Naive thymus-derived CD8-positive, alpha-beta T cell (primary cell): ENCODE measurements around the gene PVRIG. TPM values are rescaled to one million over a fixed set of nuclear protein-coding genes. Genes with fewer than 3 reads are reported as not detected.
"Not testable (repeated sequence)": the region's sequence is repeated elsewhere in the genome, so short reads cannot be mapped to it uniquely, and the experiment has no call there.

Source experiments
- ATAC-seq, 2 donors: fragments of 150-1000 bp; cut with Tn5 transposase in 1 of 2; sonication (Bioruptor Pico), chemical (Tn5 transposase) in 1 of 2; 1 replicate in 1 of 2; 2 replicates in 1 of 2; pipeline ENCODE4 v1.10.0; 2021; ENCODE audit warnings: mild to moderate bottlenecking in 2 of 2, moderate library complexity in 2 of 2
- POLR2A ChIA-PET: fragments of 350-600 bp; sonication (Branson Sonifier 250); formaldehyde crosslinking; loops from one replicate; lab custom pipeline; 2021; ENCODE audit warnings: antibody characterized with exemption; lab: Charles Lee
- DNase-seq, 10 donors: peaks; one replicate each; pipeline versions ENCODE4 v3.0.0 to v3.0.0-alpha.2; 2020 to 2022
- H3K27ac Mint-ChIP-seq, 10 donors: one replicate each; pipeline ENCODE4 v1.8.0; 2020 to 2022; ENCODE audit warnings: mild to moderate bottlenecking in 10 of 10, mixed read lengths in 10 of 10, moderate library complexity in 4 of 10, inconsistent platforms in 1 of 10
- H3K27me3 Mint-ChIP-seq, 5 donors: one replicate each; pipeline ENCODE4 v1.8.0; 2021 to 2022; ENCODE audit warnings: mixed read lengths in 5 of 5
- H3K36me3 Mint-ChIP-seq, 3 donors: one replicate each; pipeline ENCODE4 v1.8.0; 2020 to 2022; ENCODE audit warnings: mixed read lengths in 3 of 3, mild to moderate bottlenecking in 2 of 3, inconsistent platforms in 1 of 3
- H3K4me1 Mint-ChIP-seq, 4 donors: one replicate each; pipeline ENCODE4 v1.8.0; 2021 to 2022; ENCODE audit warnings: mixed read lengths in 4 of 4
- H3K4me3 Mint-ChIP-seq, 10 donors: one replicate each; pipeline ENCODE4 v1.8.0; 2020 to 2022; ENCODE audit warnings: mild to moderate bottlenecking in 10 of 10, mixed read lengths in 10 of 10, moderate library complexity in 6 of 10, inconsistent platforms in 1 of 10
- H3K9me3 Mint-ChIP-seq, 9 donors: one replicate each; pipeline ENCODE4 v1.8.0; 2020 to 2022; ENCODE audit warnings: mixed read lengths in 9 of 9, mild to moderate bottlenecking in 3 of 9, inconsistent platforms in 1 of 9, moderate library complexity in 1 of 9
- polyA plus RNA-seq, 3 donors: library from polyadenylated mRNA; unstranded; fragments of 300-500 nt; fragmentation: Illumina TruSeq; gene quantifications; one replicate each; pipeline ENCODE4 v1.2.3, GENCODE V29; 2021
- total RNA-seq, 8 experiments: library from RNA in 2 of 8; stranded (reverse) in 2 of 8; gene quantifications; one replicate each; pipeline ENCODE4 v1.2.3 and lab custom pipeline; 2021 to 2026

The PVRIG gene
- total and polyA plus RNA-seq, 5 experiments from 2014 or later: 79.1 to 85.4 (median 83.8) TPM

- Mint-ChIP-seq H3K27me3 (no peaks in the 10 kb centered on the region), H3K4me3 (no peak overlapping the region), H3K4me1 (peaks cover 9 to 29% (median 15%) of the 10 kb centered on the region in 4 donors), H3K27ac (peak overlapping the region in 2 of 10 donors; percentile 43 to 44), H3K36me3 (peaks cover 0 to 3% (median 0%) of the 10 kb centered on the region in 3 donors), H3K9me3 (no peaks in the 10 kb centered on the region)
- ATAC-seq: no peak
- POLR2A ChIA-PET: no interaction called here
- no peak for DNase-seq
Observed at GRCh38 chr7:100266576-100267354, 47.0 kb downstream of the PVRIG start.

- POLR2A ChIA-PET: interaction anchor here (0.7 kb wide), 1 partner anchor 74 kb away, joined by 3 read pairs; no protein-coding TSS in a partner anchor
- Mint-ChIP-seq H3K4me1 (peaks cover 9 to 35% (median 16%) of the 10 kb centered on the region in 4 donors), H3K27ac (no peak overlapping the region), H3K9me3 (no peaks in the 10 kb centered on the region), H3K27me3 (no peaks in the 10 kb centered on the region), H3K4me3 (no peak overlapping the region), H3K36me3 (peaks cover 0 to 3% (median 0%) of the 10 kb centered on the region in 3 donors)
- ATAC-seq: no peak
- no peak for DNase-seq
Observed at GRCh38 chr7:100267648-100268047, 47.9 kb downstream of the PVRIG start.

GRCh38 chr7:100268882-100269281 lies 49.1 kb downstream of the PVRIG start:
- H3K4me1 Mint-ChIP-seq: peaks cover 9 to 35% (median 17%) of the 10 kb centered on the region in 4 donors
- H3K36me3 Mint-ChIP-seq, H3K4me3 Mint-ChIP-seq, H3K9me3 Mint-ChIP-seq, DNase-seq, ATAC-seq, H3K27me3 Mint-ChIP-seq: not testable (repeated sequence)
- POLR2A ChIA-PET: interaction anchor here (0.7 kb wide), 1 partner anchor 334 kb away, joined by 3 read pairs; the partner anchor contains the start of gene PCOLCE
- H3K27ac Mint-ChIP-seq: peak overlapping the region in 1 of 10 donors; percentile 15

GRCh38 chr7:100269306-100270045 lies 49.7 kb downstream of the PVRIG start:
- not testable (repeated sequence) for H3K27me3 Mint-ChIP-seq, H3K9me3 Mint-ChIP-seq, ATAC-seq, H3K36me3 Mint-ChIP-seq, DNase-seq
- peak overlapping the region in 3 of 10 donors; percentile 22 to 80 (median 43) for H3K4me3 Mint-ChIP-seq
- POLR2A ChIA-PET: interaction anchor here (0.7 kb wide), 1 partner anchor 333 kb away, joined by 3 read pairs; the partner anchor contains the start of gene PCOLCE
- peaks cover 9 to 35% (median 17%) of the 10 kb centered on the region in 4 donors for H3K4me1 Mint-ChIP-seq
- H3K27ac Mint-ChIP-seq: peak overlapping the region in 4 of 10 donors; percentile 18 to 35 (median 26)

GRCh38 chr7:100270046-100270918 lies 50.5 kb downstream of the PVRIG start:
- H3K9me3 Mint-ChIP-seq, ATAC-seq, POLR2A ChIA-PET, H3K27me3 Mint-ChIP-seq, H3K36me3 Mint-ChIP-seq, DNase-seq: not testable (repeated sequence)
- Mint-ChIP-seq H3K27ac (peak overlapping the region in 8 of 10 donors; percentile 61 to 87 (median 76)), H3K4me3 (peak overlapping the region; percentile 73 to 91 (median 82)), H3K4me1 (peaks cover 12 to 40% (median 22%) of the 10 kb centered on the region in 4 donors)

Other genes with a start within 250 kb of the PVRIG start
- not detected for gene AZGP1, start 243.9 kb upstream of the PVRIG start, total RNA-seq
- not detected for gene AZGP1, start 243.9 kb upstream of the PVRIG start, polyA plus RNA-seq
- gene ZKSCAN1, start 204.4 kb upstream of the PVRIG start, total RNA-seq: 100 to 1,000 TPM; 104 to 108 TPM
- 10 to 100 TPM; 39.1 to 63.6 (median 47.1) TPM for gene ZKSCAN1, start 204.4 kb upstream of the PVRIG start, polyA plus RNA-seq
- 10 to 100 TPM in 1 of 2 experiments, 1 to 10 TPM in 1; 8.3 to 10.5 TPM for gene ZSCAN21, start 170.2 kb upstream of the PVRIG start, total RNA-seq
- gene ZSCAN21, start 170.2 kb upstream of the PVRIG start, polyA plus RNA-seq: 10 to 100 TPM in 1 of 3 donors, 1 to 10 TPM in 2; 5.2 to 11.2 (median 8.2) TPM
- gene ZNF3, start 138.2 kb upstream of the PVRIG start, total RNA-seq: 10 to 100 TPM; 42.7 to 48.8 TPM
- gene ZNF3, start 138.2 kb upstream of the PVRIG start, polyA plus RNA-seq: 10 to 100 TPM; 17.4 to 28.4 (median 20.2) TPM
- 10 to 100 TPM; 72.0 to 80.2 TPM for gene COPS6, start 131.0 kb upstream of the PVRIG start, total RNA-seq
- gene COPS6, start 131.0 kb upstream of the PVRIG start, polyA plus RNA-seq: 100 to 1,000 TPM; 107 to 145 (median 121) TPM
- gene MCM7, start 118.6 kb upstream of the PVRIG start, total RNA-seq: 100 to 1,000 TPM; 159 to 161 TPM
- gene MCM7, start 118.6 kb upstream of the PVRIG start, polyA plus RNA-seq: 10 to 100 TPM; 28.7 to 46.6 (median 40.1) TPM
- gene AP4M1, start 118.3 kb upstream of the PVRIG start, total RNA-seq: 10 to 100 TPM in 1 of 2 experiments, 1 to 10 TPM in 1; 7.5 to 10.9 TPM
- gene AP4M1, start 118.3 kb upstream of the PVRIG start, polyA plus RNA-seq: 1 to 10 TPM; 1.7 to 3.6 (median 2.3) TPM
- gene TAF6, start 100.6 kb upstream of the PVRIG start, total RNA-seq: 10 to 100 TPM; 61.6 to 68.7 TPM
- 10 to 100 TPM; 21.3 to 39.0 (median 31.5) TPM for gene TAF6, start 100.6 kb upstream of the PVRIG start, polyA plus RNA-seq
- 10 to 100 TPM; 99.0 to 99.6 TPM for gene CNPY4, start 100.3 kb upstream of the PVRIG start, total RNA-seq
- gene CNPY4, start 100.3 kb upstream of the PVRIG start, polyA plus RNA-seq: 10 to 100 TPM; 19.8 to 23.5 (median 20.6) TPM
- 1 to 10 TPM; 5.6 to 7.2 TPM for gene MBLAC1, start 93.0 kb upstream of the PVRIG start, total RNA-seq
- gene MBLAC1, start 93.0 kb upstream of the PVRIG start, polyA plus RNA-seq: 1 to 10 TPM; 2.1 to 2.3 (median 2.1) TPM
- 100 to 1,000 TPM; 170 to 206 TPM for gene LAMTOR4, start 71.0 kb upstream of the PVRIG start, total RNA-seq
- 100 to 1,000 TPM; 403 to 435 (median 430) TPM for gene LAMTOR4, start 71.0 kb upstream of the PVRIG start, polyA plus RNA-seq
- gene TRAPPC14, start 61.2 kb upstream of the PVRIG start, total RNA-seq: 100 to 1,000 TPM; 103 to 109 TPM
- gene TRAPPC14, start 61.2 kb upstream of the PVRIG start, polyA plus RNA-seq: 1 to 10 TPM; 2.1 to 4.5 (median 2.4) TPM
- gene GAL3ST4, start 51.3 kb upstream of the PVRIG start, total RNA-seq: 10 to 100 TPM; 37.0 to 39.1 TPM
- 1 to 10 TPM; 4.0 to 6.5 (median 5.4) TPM for gene GAL3ST4, start 51.3 kb upstream of the PVRIG start, polyA plus RNA-seq
- 10 to 100 TPM; 39.0 to 40.1 TPM for gene GPC2, start 42.6 kb upstream of the PVRIG start, total RNA-seq
- gene GPC2, start 42.6 kb upstream of the PVRIG start, polyA plus RNA-seq: 1 to 10 TPM in 1 of 3 donors, under 1 TPM in 2; 0.09 to 1.1 (median 0.42) TPM
- 10 to 100 TPM; 12.0 to 12.1 TPM for gene STAG3, start 42.0 kb upstream of the PVRIG start, total RNA-seq
- 1 to 10 TPM; 6.0 to 8.6 (median 6.9) TPM for gene STAG3, start 42.0 kb upstream of the PVRIG start, polyA plus RNA-seq
- not detected for gene SPDYE3, start 87.8 kb downstream of the PVRIG start, total RNA-seq
- 10 to 100 TPM in 1 of 3 donors, 1 to 10 TPM in 2; 4.8 to 10.9 (median 7.7) TPM for gene SPDYE3, start 87.8 kb downstream of the PVRIG start, polyA plus RNA-seq
- 100 to 1,000 TPM; 129 to 130 TPM for gene PILRB, start 138.2 kb downstream of the PVRIG start, total RNA-seq
- gene PILRB, start 138.2 kb downstream of the PVRIG start, polyA plus RNA-seq: 10 to 100 TPM in 1 of 3 donors, 1 to 10 TPM in 2; 2.5 to 14.6 (median 3.3) TPM
- gene PILRA, start 153.5 kb downstream of the PVRIG start, total RNA-seq: 10 to 100 TPM in 1 of 2 experiments, 1 to 10 TPM in 1; 8.6 to 10.6 TPM
- gene PILRA, start 153.5 kb downstream of the PVRIG start, polyA plus RNA-seq: under 1 TPM; 0.35 to 0.63 (median 0.60) TPM
- 10 to 100 TPM; 15.6 to 18.4 TPM for gene ZCWPW1, start 208.8 kb downstream of the PVRIG start, total RNA-seq
- gene ZCWPW1, start 208.8 kb downstream of the PVRIG start, polyA plus RNA-seq: 1 to 10 TPM; 3.1 to 9.3 (median 5.5) TPM
- gene MEPCE, start 209.9 kb downstream of the PVRIG start, total RNA-seq: 10 to 100 TPM; 64.8 to 66.8 TPM
- gene MEPCE, start 209.9 kb downstream of the PVRIG start, polyA plus RNA-seq: 10 to 100 TPM in 2 of 3 donors, 1 to 10 TPM in 1; 9.7 to 15.8 (median 11.3) TPM
- 10 to 100 TPM; 63.8 to 73.0 TPM for gene PPP1R35, start 216.5 kb downstream of the PVRIG start, total RNA-seq
- 10 to 100 TPM; 20.7 to 40.6 (median 27.0) TPM for gene PPP1R35, start 216.5 kb downstream of the PVRIG start, polyA plus RNA-seq
- gene SPACDR, start 244.3 kb downstream of the PVRIG start, total RNA-seq: 1 to 10 TPM; 4.0 to 4.5 TPM
- under 1 TPM in 2 of 3 donors, not detected in 1; 0.28 to 0.56 TPM for gene SPACDR, start 244.3 kb downstream of the PVRIG start, polyA plus RNA-seq